Thyroid gland (tissue), 4 donors: Measurements from ENCODE around the gene CHRNE. TPM values are rescaled to one million over a fixed set of nuclear protein-coding genes. Genes with fewer than 3 reads are reported as not detected.

Source experiments
- DNase-seq, 2 donors: peaks; one replicate each; pipeline ENCODE4 v3.0.0-alpha.2; 2019
- H3K27ac ChIP-seq, 3 donors: fragments of 200-600 bp; sonication (generic); 1 replicate in 2 of 3; 2 replicates in 1 of 3; pipeline ENCODE4 v1.5.1; 2016 to 2019; ENCODE audit warnings: mild to moderate bottlenecking in 1 of 3, moderate library complexity in 1 of 3
- H3K27me3 ChIP-seq: fragments of 200-600 bp; sonication (generic); one replicate; pipeline ENCODE4 v1.5.1; 2019
- H3K36me3 ChIP-seq, 2 donors: fragments of 200-600 bp; sonication (generic); one replicate each; pipeline ENCODE4 v1.5.1; 2016 to 2019
- H3K4me1 ChIP-seq, 2 donors: fragments of 200-600 bp; sonication (generic); one replicate each; pipeline ENCODE4 v1.5.1; 2017 to 2019
- H3K4me3 ChIP-seq, 3 donors: fragments of 200-600 bp; sonication (generic); replicated peaks in 1 of 3; 1 replicate in 2 of 3; 2 replicates in 1 of 3; pipeline ENCODE4 v1.5.1; 2016; ENCODE audit warnings: mild to moderate bottlenecking in 1 of 3
- H3K9me3 ChIP-seq: fragments of 200-600 bp; sonication (generic); one replicate; pipeline ENCODE4 v1.5.1; 2017
- POLR2A ChIP-seq, 2 donors: fragments of 450-650 bp; IDR thresholded peaks; one replicate each; pipeline ENCODE4 v1.6.1; 2017; ENCODE audit warnings: antibody characterized with exemption in 2 of 2, mild to moderate bottlenecking in 2 of 2, moderate library complexity in 1 of 2
- WGBS, 2 donors: methylation state at CpG; one replicate each; pipeline ENCODE4 v1.1.5; 2017; 5-methylcytosine and 5-hydroxymethylcytosine counted together
- intact Hi-C: fragments of 100-400 bp; cut with DNase I; formaldehyde crosslinking; loops from one replicate; pipeline ENCODE4 v1.15.1; 2023
- total RNA-seq, 4 donors: library from RNA; depleted of rRNA; stranded (reverse); fragments of >200 nt; gene quantifications; one replicate each; pipeline ENCODE4 v1.2.3, GENCODE V29; 2016
- TF ChIP-seq, protein P1 (sequence below), 6 experiments: fragments of 200-600 bp in 3 of 6; fragments of 450-650 bp in 3 of 6; sonication (generic) in 3 of 6; IDR thresholded peaks; one replicate each; pipeline ENCODE4 v1.5.1; 2016 to 2019; ENCODE audit warnings: antibody characterized with exemption in 6 of 6, mild to moderate bottlenecking in 2 of 6, inconsistent platforms in 1 of 6, moderate library complexity in 1 of 6

CHRNE gene
- total RNA-seq, 4 donors from 2014 or later = 0.29 to 0.83 (median 0.49) TPM

GRCh38 chr17:4881761-4882555, 20.9 kb downstream of the CHRNE start:
- intact Hi-C loops = no loop called here
- TF ChIP-seq, protein P1, sequence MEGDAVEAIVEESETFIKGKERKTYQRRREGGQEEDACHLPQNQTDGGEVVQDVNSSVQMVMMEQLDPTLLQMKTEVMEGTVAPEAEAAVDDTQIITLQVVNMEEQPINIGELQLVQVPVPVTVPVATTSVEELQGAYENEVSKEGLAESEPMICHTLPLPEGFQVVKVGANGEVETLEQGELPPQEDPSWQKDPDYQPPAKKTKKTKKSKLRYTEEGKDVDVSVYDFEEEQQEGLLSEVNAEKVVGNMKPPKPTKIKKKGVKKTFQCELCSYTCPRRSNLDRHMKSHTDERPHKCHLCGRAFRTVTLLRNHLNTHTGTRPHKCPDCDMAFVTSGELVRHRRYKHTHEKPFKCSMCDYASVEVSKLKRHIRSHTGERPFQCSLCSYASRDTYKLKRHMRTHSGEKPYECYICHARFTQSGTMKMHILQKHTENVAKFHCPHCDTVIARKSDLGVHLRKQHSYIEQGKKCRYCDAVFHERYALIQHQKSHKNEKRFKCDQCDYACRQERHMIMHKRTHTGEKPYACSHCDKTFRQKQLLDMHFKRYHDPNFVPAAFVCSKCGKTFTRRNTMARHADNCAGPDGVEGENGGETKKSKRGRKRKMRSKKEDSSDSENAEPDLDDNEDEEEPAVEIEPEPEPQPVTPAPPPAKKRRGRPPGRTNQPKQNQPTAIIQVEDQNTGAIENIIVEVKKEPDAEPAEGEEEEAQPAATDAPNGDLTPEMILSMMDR (IDR thresholded peaks at IDR 0.05) = peak; percentile 32 to 80 (median 64)
- no peak for TF ChIP-seq POLR2A (IDR thresholded peaks at IDR 0.05)
- Histone ChIP-seq H3K4me1 (no peaks in the 10 kb centered on the region), H3K36me3 (peaks cover 26 to 29% of the 10 kb centered on the region in 2 donors), H3K4me3 (no peak overlapping the region), H3K27ac (no peak overlapping the region), H3K9me3 (no peaks in the 10 kb centered on the region), H3K27me3 (no peaks in the 10 kb centered on the region)
- peak; percentile 70 to 73 for DNase-seq
- WGBS, 2 donors = 38 to 52% methylated on average over 4 to 9 of the region's 9 CpGs

GRCh38 chr17:4880857-4881256, 22.0 kb downstream of the CHRNE start:
- DNase-seq = no peak
- Histone ChIP-seq H3K4me3 (no peak overlapping the region), H3K4me1 (no peaks in the 10 kb centered on the region), H3K36me3 (peaks cover 16 to 18% of the 10 kb centered on the region in 2 donors), H3K27ac (no peak overlapping the region), H3K9me3 (no peaks in the 10 kb centered on the region), H3K27me3 (no peaks in the 10 kb centered on the region)
- intact Hi-C loops = no loop called here
- WGBS, 2 donors = 90 to 96% methylated on average over 15 of the region's 15 CpGs
- TF ChIP-seq, protein P1 (IDR thresholded peaks at IDR 0.05) = no peak
- TF ChIP-seq POLR2A (IDR thresholded peaks at IDR 0.05) = no peak

GRCh38 chr17:4879601-4880000, 23.3 kb downstream of the CHRNE start:
- 86 to 88% methylated on average over 4 of the region's 4 CpGs for WGBS, 2 donors

GRCh38 chr17:4877089-4877488, 25.8 kb downstream of the CHRNE start:
- Histone ChIP-seq H3K27me3 (no peaks in the 10 kb centered on the region), H3K27ac (no peak overlapping the region), H3K36me3 (peaks cover 0 to 7% of the 10 kb centered on the region in 2 donors), H3K9me3 (no peaks in the 10 kb centered on the region), H3K4me3 (no peak overlapping the region), H3K4me1 (no peaks in the 10 kb centered on the region)
- DNase-seq = no peak
- 75 to 85% methylated on average over 5 of the region's 5 CpGs for WGBS, 2 donors
- intact Hi-C loops = no loop called here
- TF ChIP-seq, protein P1 (IDR thresholded peaks at IDR 0.05) = no peak
- no peak for TF ChIP-seq POLR2A (IDR thresholded peaks at IDR 0.05)

More at GRCh38 chr17:4879601-4880000, 23.3 kb downstream of the CHRNE start:
- no peak for DNase-seq
- Histone ChIP-seq H3K27ac (no peak overlapping the region), H3K27me3 (no peaks in the 10 kb centered on the region), H3K4me1 (no peaks in the 10 kb centered on the region), H3K36me3 (peaks cover 6 to 11% of the 10 kb centered on the region in 2 donors), H3K4me3 (no peak overlapping the region), H3K9me3 (no peaks in the 10 kb centered on the region)
- no peak for TF ChIP-seq POLR2A (IDR thresholded peaks at IDR 0.05)
- TF ChIP-seq, protein P1 (IDR thresholded peaks at IDR 0.05) = no peak
- intact Hi-C loops = no loop called here

DNA sequence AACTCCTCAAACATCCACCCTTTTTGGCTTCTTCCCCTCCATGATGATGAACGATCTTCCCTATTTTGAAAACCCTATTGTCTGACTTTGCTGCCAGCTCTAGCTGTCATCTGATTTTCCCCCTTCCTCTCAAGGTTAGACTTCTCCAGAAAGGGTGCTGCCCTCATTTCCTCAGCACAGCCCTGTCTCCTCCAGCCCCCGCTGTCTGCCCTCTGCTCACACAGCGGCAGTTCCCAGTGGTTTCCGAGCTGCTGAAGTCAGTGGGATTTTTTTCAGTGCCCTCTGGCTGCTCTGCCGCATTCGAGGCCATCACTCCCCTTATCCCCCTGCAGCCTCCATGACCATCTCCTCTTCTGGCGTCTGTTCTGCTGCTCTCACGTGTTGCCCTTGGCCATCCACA, 30.1 kb downstream of the CHRNE start:
- no peaks in the 10 kb centered on the region for H3K27me3 ChIP-seq
- H3K4me1 ChIP-seq = no peaks in the 10 kb centered on the region
- no peak overlapping the region for H3K27ac ChIP-seq
- no peak overlapping the region for H3K4me3 ChIP-seq
- TF ChIP-seq POLR2A (IDR thresholded peaks at IDR 0.05) = no peak
- TF ChIP-seq, protein P1 (IDR thresholded peaks at IDR 0.05) = no peak
- intact Hi-C loops = no loop called here
- no peak for DNase-seq
- WGBS, 2 donors = 47 to 58% methylated on average over 8 of the region's 8 CpGs
- H3K9me3 ChIP-seq = no peaks in the 10 kb centered on the region
- no peaks in the 10 kb centered on the region for H3K36me3 ChIP-seq
